DOHH2 (cell line): Measurements from ENCODE around the gene PTPRC.

Experiments
- EZH2phosphoT487 ChIP-seq: fragments of 200-600 bp; sonication (generic); IDR thresholded peaks from 2 replicates; pipeline ENCODE4 v1.6.1; 2017; ENCODE audit warnings: borderline replicate concordance, mild to moderate bottlenecking, antibody characterized with exemption, low read length, moderate library complexity, mixed read lengths
- TF ChIP-seq, protein P1 (sequence below): fragments of 200-600 bp; sonication (generic); IDR thresholded peaks from one replicate; pipeline ENCODE4 v1.5.1; 2014; ENCODE audit warnings: antibody characterized with exemption, mild to moderate bottlenecking, low read depth, low read length; ENCODE audit not compliant: poor library complexity, severe bottlenecking

DNA sequence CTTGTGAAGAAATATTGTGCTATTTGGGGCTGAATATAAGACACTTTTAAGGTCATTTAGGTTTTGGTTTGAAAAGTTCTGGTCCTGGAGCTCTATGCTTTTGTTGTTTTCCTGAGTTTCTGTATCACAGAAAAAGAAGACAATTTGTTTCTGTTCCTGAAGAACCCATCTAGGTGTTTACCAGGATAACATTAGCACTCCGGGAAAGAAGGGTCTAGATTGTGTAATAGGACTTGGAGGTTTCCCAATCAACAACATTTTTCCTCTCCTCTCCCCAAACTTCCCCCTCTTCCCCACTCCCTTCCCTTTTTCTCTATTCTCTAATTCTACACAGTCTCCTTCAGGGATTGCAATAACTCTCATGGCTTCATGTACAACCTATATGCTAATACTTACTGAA lies 78.7 kb downstream of the PTPRC start:
- TF ChIP-seq, protein P1, sequence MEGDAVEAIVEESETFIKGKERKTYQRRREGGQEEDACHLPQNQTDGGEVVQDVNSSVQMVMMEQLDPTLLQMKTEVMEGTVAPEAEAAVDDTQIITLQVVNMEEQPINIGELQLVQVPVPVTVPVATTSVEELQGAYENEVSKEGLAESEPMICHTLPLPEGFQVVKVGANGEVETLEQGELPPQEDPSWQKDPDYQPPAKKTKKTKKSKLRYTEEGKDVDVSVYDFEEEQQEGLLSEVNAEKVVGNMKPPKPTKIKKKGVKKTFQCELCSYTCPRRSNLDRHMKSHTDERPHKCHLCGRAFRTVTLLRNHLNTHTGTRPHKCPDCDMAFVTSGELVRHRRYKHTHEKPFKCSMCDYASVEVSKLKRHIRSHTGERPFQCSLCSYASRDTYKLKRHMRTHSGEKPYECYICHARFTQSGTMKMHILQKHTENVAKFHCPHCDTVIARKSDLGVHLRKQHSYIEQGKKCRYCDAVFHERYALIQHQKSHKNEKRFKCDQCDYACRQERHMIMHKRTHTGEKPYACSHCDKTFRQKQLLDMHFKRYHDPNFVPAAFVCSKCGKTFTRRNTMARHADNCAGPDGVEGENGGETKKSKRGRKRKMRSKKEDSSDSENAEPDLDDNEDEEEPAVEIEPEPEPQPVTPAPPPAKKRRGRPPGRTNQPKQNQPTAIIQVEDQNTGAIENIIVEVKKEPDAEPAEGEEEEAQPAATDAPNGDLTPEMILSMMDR: no peak
- TF ChIP-seq EZH2phosphoT487: no peak
